Activated CD4-positive, alpha-beta T cell treated with anti-CD3 and anti-CD28 coated beads, Interleukin-2, amount 10 ng/mL, durations not matched to agents 7 days and 5 days (primary cell): ENCODE results near the gene GHRL. TPM values are rescaled to one million over a fixed set of nuclear protein-coding genes. Genes with fewer than 3 reads are reported as not detected.
A peak's percentile ranks its signal among the peaks of the same experiment; 100 is the strongest.
"Not testable (repeated sequence)": the region's sequence is repeated elsewhere in the genome, so short reads cannot be mapped to it uniquely, and the experiment has no call there.

ENCODE experiments used
- CTCF ChIA-PET: fragments of 350-600 bp; sonication (Branson Sonifier 250); formaldehyde crosslinking; loops from one replicate; lab custom pipeline; 2021; ENCODE audit warnings: antibody characterized with exemption; lab: Charles Lee
- POLR2A ChIA-PET: fragments of 350-600 bp; sonication (Branson Sonifier 250); formaldehyde crosslinking; loops from one replicate; lab custom pipeline; 2021; ENCODE audit warnings: antibody characterized with exemption; lab: Charles Lee
- DNase-seq: peaks from one replicate; pipeline ENCODE4 v3.0.0-alpha.2; 2020
- H3K27ac Mint-ChIP-seq: one replicate; pipeline ENCODE4 v1.8.0; 2021; ENCODE audit warnings: mild to moderate bottlenecking, moderate library complexity, mixed read lengths
- H3K27me3 Mint-ChIP-seq: one replicate; pipeline ENCODE4 v1.8.0; 2021; ENCODE audit warnings: mixed read lengths
- H3K36me3 Mint-ChIP-seq: one replicate; pipeline ENCODE4 v1.8.0; 2021; ENCODE audit warnings: low read depth, mixed read lengths
- H3K4me1 Mint-ChIP-seq: one replicate; pipeline ENCODE4 v1.8.0; 2021; ENCODE audit warnings: mixed read lengths
- H3K4me3 Mint-ChIP-seq: one replicate; pipeline ENCODE4 v1.8.0; 2021; ENCODE audit warnings: mild to moderate bottlenecking, moderate library complexity, mixed read lengths
- H3K9me3 Mint-ChIP-seq: one replicate; pipeline ENCODE4 v1.8.0; 2021; ENCODE audit warnings: mixed read lengths
- total RNA-seq, 2 experiments: library from RNA; stranded (reverse); gene quantifications; one replicate each; pipeline ENCODE4 v1.2.3, GENCODE V29; 2021

Gene GHRL
- total RNA-seq, 2 experiments from 2014 or later = 0.30 to 0.56 TPM

GRCh38 chr3:10279384-10280176 lies 13.2 kb downstream of the GHRL start:
- Mint-ChIP-seq H3K4me3 (no peak overlapping the region), H3K4me1 (peaks cover 33% of the 10 kb centered on the region), H3K27me3 (no peaks in the 10 kb centered on the region), H3K27ac (no peak overlapping the region), H3K36me3 (peaks cover 47% of the 10 kb centered on the region), H3K9me3 (no peaks in the 10 kb centered on the region)
- CTCF ChIA-PET = interaction anchor here (3.0 kb wide), 1 partner anchor 16 kb away, joined by 14 read pairs; no protein-coding TSS in a partner anchor
- POLR2A ChIA-PET = interaction anchor here (0.7 kb wide), 1 partner anchor 837 kb away, joined by 4 read pairs; no protein-coding TSS in a partner anchor
- DNase-seq = no peak

- POLR2A ChIA-PET = no interaction called here
These were observed 14.2 kb downstream of the GHRL start for GRCh38 chr3:10278501-10278900.

GRCh38 chr3:10277115-10277625 lies 15.6 kb downstream of the GHRL start:
- ChIA-PET POLR2A (no interaction called here), CTCF (interaction anchor here (1.1 to 2.0 kb wide), 2 partner anchors 9 to 20 kb away, joined by 3 to 6 read pairs; no protein-coding TSS in a partner anchor)
- Mint-ChIP-seq H3K27me3 (no peaks in the 10 kb centered on the region), H3K27ac (no peak overlapping the region), H3K4me3 (no peak overlapping the region), H3K4me1 (peaks cover 33% of the 10 kb centered on the region), H3K9me3 (no peaks in the 10 kb centered on the region), H3K36me3 (peaks cover 52% of the 10 kb centered on the region)
- no peak for DNase-seq

More at GRCh38 chr3:10278501-10278900, 14.2 kb downstream of the GHRL start:
- Mint-ChIP-seq H3K4me3 (no peak overlapping the region), H3K27ac (no peak overlapping the region), H3K27me3 (no peaks in the 10 kb centered on the region), H3K4me1 (peaks cover 31% of the 10 kb centered on the region), H3K36me3 (peaks cover 51% of the 10 kb centered on the region), H3K9me3 (no peaks in the 10 kb centered on the region)
- CTCF ChIA-PET = no interaction called here
- DNase-seq = no peak

GRCh38 chr3:10274601-10275000 lies 18.1 kb downstream of the GHRL start:
- ChIA-PET CTCF (interaction anchor here (1.2 kb wide), 1 partner anchor 11 kb away, joined by 7 read pairs; no protein-coding TSS in a partner anchor), POLR2A (interaction anchor here (0.5 kb wide), 1 partner anchor 15 kb away, joined by 3 read pairs; no protein-coding TSS in a partner anchor)
- no peaks in the 10 kb centered on the region for H3K9me3 Mint-ChIP-seq
- H3K36me3 Mint-ChIP-seq = peaks cover 61% of the 10 kb centered on the region
- H3K27ac Mint-ChIP-seq = peak overlapping the region; percentile 54
- H3K27me3 Mint-ChIP-seq = no peaks in the 10 kb centered on the region
- no peak overlapping the region for H3K4me3 Mint-ChIP-seq
- DNase-seq = no peak
- H3K4me1 Mint-ChIP-seq = peaks cover 34% of the 10 kb centered on the region

- H3K27me3 Mint-ChIP-seq = no peaks in the 10 kb centered on the region
- POLR2A ChIA-PET = interaction anchor here (0.5 kb wide), 1 partner anchor 14 kb away, joined by 3 read pairs; no protein-coding TSS in a partner anchor
- H3K9me3 Mint-ChIP-seq = no peaks in the 10 kb centered on the region
- no peak overlapping the region for H3K27ac Mint-ChIP-seq
- H3K36me3 Mint-ChIP-seq = peaks cover 61% of the 10 kb centered on the region
- peaks cover 33% of the 10 kb centered on the region for H3K4me1 Mint-ChIP-seq
- no peak overlapping the region for H3K4me3 Mint-ChIP-seq
- CTCF ChIA-PET = interaction anchor here (1.2 kb wide), 1 partner anchor 10 kb away, joined by 7 read pairs; no protein-coding TSS in a partner anchor
- no peak for DNase-seq
These were observed 18.9 kb downstream of the GHRL start for GRCh38 chr3:10273702-10274305.

- no peaks in the 10 kb centered on the region for H3K9me3 Mint-ChIP-seq
- peaks cover 63% of the 10 kb centered on the region for H3K36me3 Mint-ChIP-seq
- no peaks in the 10 kb centered on the region for H3K27me3 Mint-ChIP-seq
- ChIA-PET CTCF (interaction anchor here (1.1 to 1.8 kb wide), 3 partner anchors 11 to 69 kb away, joined by 4 to 7 read pairs (median 4); partner anchors contain the start of gene TATDN2), POLR2A (no interaction called here)
- peaks cover 32% of the 10 kb centered on the region for H3K4me1 Mint-ChIP-seq
- no peak overlapping the region for H3K4me3 Mint-ChIP-seq
- DNase-seq = no peak
- H3K27ac Mint-ChIP-seq = peak overlapping the region; percentile 15
These were observed 19.8 kb downstream of the GHRL start for GRCh38 chr3:10272977-10273376.

GRCh38 chr3:10272476-10272875 lies 20.3 kb downstream of the GHRL start:
- not testable (repeated sequence) for H3K4me3 Mint-ChIP-seq
- H3K4me1 Mint-ChIP-seq = peaks cover 34% of the 10 kb centered on the region

GRCh38 chr3:10269443-10269842 lies 23.3 kb downstream of the GHRL start:
- Mint-ChIP-seq H3K36me3 (peaks cover 67% of the 10 kb centered on the region), H3K27me3 (no peaks in the 10 kb centered on the region), H3K4me3 (no peak overlapping the region), H3K4me1 (peaks cover 47% of the 10 kb centered on the region), H3K9me3 (no peaks in the 10 kb centered on the region), H3K27ac (no peak overlapping the region)
- POLR2A ChIA-PET = no interaction called here
- CTCF ChIA-PET = interaction anchor here (1.1 to 1.4 kb wide), 3 partner anchors 16 to 110 kb away, joined by 3 to 4 read pairs (median 4); no protein-coding TSS in a partner anchor
- DNase-seq = no peak

More at GRCh38 chr3:10272476-10272875, 20.3 kb downstream of the GHRL start:
- POLR2A ChIA-PET, H3K9me3 Mint-ChIP-seq, H3K27me3 Mint-ChIP-seq, DNase-seq, H3K27ac Mint-ChIP-seq: not testable (repeated sequence)
- H3K36me3 Mint-ChIP-seq = peaks cover 65% of the 10 kb centered on the region
- CTCF ChIA-PET = interaction anchor here (0.6 to 1.8 kb wide), 4 partner anchors 10 to 68 kb away, joined by 3 to 7 read pairs (median 4); partner anchors contain the start of gene TATDN2

GRCh38 chr3:10268930-10269329 lies 23.8 kb downstream of the GHRL start:
- ChIA-PET CTCF (interaction anchor here (1.1 to 1.4 kb wide), 2 partner anchors 21 to 109 kb away, joined by 3 to 4 read pairs; no protein-coding TSS in a partner anchor), POLR2A (no interaction called here)
- Mint-ChIP-seq H3K36me3 (peaks cover 67% of the 10 kb centered on the region), H3K9me3 (no peaks in the 10 kb centered on the region), H3K4me3 (no peak overlapping the region), H3K4me1 (peaks cover 47% of the 10 kb centered on the region), H3K27ac (no peak overlapping the region), H3K27me3 (no peaks in the 10 kb centered on the region)
- DNase-seq = no peak

GRCh38 chr3:10268116-10268515 lies 24.6 kb downstream of the GHRL start:
- no peak for DNase-seq
- no peaks in the 10 kb centered on the region for H3K9me3 Mint-ChIP-seq
- H3K27ac Mint-ChIP-seq = no peak overlapping the region
- no peaks in the 10 kb centered on the region for H3K27me3 Mint-ChIP-seq
- ChIA-PET POLR2A (no interaction called here), CTCF (interaction anchor here (1.4 kb wide), 1 partner anchor 22 kb away, joined by 4 read pairs; no protein-coding TSS in a partner anchor)
- H3K4me3 Mint-ChIP-seq = no peak overlapping the region
- H3K4me1 Mint-ChIP-seq = peaks cover 49% of the 10 kb centered on the region
- peaks cover 69% of the 10 kb centered on the region for H3K36me3 Mint-ChIP-seq

GRCh38 chr3:10266936-10267335 lies 25.8 kb downstream of the GHRL start:
- DNase-seq, H3K27me3 Mint-ChIP-seq, H3K4me3 Mint-ChIP-seq, H3K9me3 Mint-ChIP-seq, POLR2A ChIA-PET: not testable (repeated sequence)
- H3K27ac Mint-ChIP-seq = peak overlapping the region; percentile 41
- H3K4me1 Mint-ChIP-seq = peaks cover 57% of the 10 kb centered on the region
- H3K36me3 Mint-ChIP-seq = peaks cover 74% of the 10 kb centered on the region
- CTCF ChIA-PET = interaction anchor here (1.1 kb wide), 1 partner anchor 13 kb away, joined by 3 read pairs; no protein-coding TSS in a partner anchor

GRCh38 chr3:10265833-10266232 lies 26.9 kb downstream of the GHRL start:
- H3K9me3 Mint-ChIP-seq = no peaks in the 10 kb centered on the region
- DNase-seq = no peak
- H3K27ac Mint-ChIP-seq = no peak overlapping the region
- H3K4me3 Mint-ChIP-seq = no peak overlapping the region
- ChIA-PET POLR2A (no interaction called here), CTCF (interaction anchor here (0.6 to 1.4 kb wide), 4 partner anchors 12 to 98 kb away, joined by 3 to 4 read pairs (median 3); no protein-coding TSS in a partner anchor)
- peaks cover 61% of the 10 kb centered on the region for H3K4me1 Mint-ChIP-seq
- H3K36me3 Mint-ChIP-seq = peaks cover 72% of the 10 kb centered on the region
- no peaks in the 10 kb centered on the region for H3K27me3 Mint-ChIP-seq
